OCI-LY1 (cell line): ENCODE measurements around the gene ABCB10.

Experiments used
- CTCF ChIP-seq: fragments of 200-600 bp; sonication (generic), shearing (Covaris generic); IDR thresholded peaks from 2 replicates; pipeline ENCODE4 v1.5.1; 2017; ENCODE audit warnings: mild to moderate bottlenecking, antibody characterized with exemption, low read length, moderate library complexity, mixed read lengths
- EZH2 ChIP-seq: fragments of 200-600 bp; sonication (generic), shearing (Covaris generic); IDR thresholded peaks from 2 replicates; pipeline ENCODE4 v1.8.0; 2017; ENCODE audit warnings: borderline replicate concordance, mixed run types, mild to moderate bottlenecking, antibody characterized with exemption, low read length, moderate library complexity, mixed read lengths

GRCh38 chr1:229544587-229544986, 13.9 kb downstream of the ABCB10 start:
- TF ChIP-seq EZH2 (no peak), CTCF (no peak)
